Activated T-cell treated with anti-CD3 and anti-CD28 coated beads, Interleukin-2, amount 50 U/mL, for 1 hour (primary cell): ENCODE results near the gene POLRMT.
"Not testable (repeated sequence)": the region's sequence is repeated elsewhere in the genome, so short reads cannot be mapped to it uniquely, and the experiment has no call there.

ENCODE experiments used
- DNase-seq: peaks from one replicate; pipeline ENCODE4 v3.0.0-alpha.2; 2020

The POLRMT gene

DNA sequence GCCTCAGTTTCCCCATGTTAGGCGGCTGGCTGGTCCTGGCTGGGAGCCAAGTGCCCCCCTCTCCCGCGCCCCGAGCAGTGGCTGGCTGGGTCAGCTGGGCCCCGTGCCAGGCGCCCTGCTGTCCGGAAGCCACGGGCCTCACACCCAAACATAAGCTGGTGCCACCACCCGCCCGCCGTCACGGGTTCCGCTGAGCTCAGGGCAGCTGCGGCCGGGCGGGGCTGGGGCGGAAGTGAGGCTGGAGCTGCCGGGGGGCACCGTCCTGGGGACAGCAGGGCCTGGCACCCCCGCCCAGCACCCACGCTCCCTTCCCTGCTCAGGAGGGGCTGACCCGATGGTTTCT lies 24.4 kb downstream of the POLRMT start:
- DNase-seq: no peak

DNA sequence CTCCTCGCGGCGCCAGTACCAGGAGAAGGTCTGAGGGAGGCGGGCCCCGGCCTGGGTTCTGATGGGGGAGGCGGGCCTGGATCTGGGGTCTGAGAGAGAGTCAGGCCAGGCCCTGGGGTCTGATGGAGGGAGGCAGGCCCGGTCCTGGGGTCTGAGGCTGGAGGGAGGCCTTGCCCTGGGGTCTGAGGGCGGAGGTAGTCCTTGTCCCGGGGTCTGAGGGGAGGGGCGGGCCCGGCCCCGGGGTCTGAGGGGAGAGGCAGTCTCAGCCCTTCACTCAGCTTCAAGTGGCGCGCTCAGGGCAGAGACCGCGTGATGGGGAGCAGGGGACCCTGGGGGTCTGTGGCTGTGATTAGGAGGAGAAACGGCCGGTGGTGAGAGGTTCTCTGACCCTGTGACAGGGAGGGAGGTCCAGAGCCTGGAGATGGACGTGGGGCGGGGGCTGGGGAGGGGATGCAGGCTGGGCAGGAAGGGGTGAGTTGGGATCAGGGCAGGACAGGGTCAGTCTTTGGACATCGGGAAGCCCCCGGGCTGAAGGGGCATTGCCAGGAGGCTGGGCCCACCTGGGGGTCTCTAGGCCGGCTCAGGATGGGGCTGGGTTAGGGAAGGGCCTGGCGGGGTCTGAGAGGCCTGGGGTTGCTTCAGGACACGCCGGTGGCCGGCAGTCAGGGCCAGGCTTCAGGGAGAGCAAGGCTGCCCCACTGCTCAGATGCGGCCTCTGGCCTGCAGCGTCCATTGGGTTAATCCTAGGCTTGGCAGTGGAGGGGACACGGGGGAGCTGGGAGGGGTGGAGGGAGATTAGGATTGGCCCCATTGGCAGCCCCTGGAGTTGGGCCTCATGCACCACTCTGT lies 25.0 kb downstream of the POLRMT start:
- DNase-seq: no peak

DNA sequence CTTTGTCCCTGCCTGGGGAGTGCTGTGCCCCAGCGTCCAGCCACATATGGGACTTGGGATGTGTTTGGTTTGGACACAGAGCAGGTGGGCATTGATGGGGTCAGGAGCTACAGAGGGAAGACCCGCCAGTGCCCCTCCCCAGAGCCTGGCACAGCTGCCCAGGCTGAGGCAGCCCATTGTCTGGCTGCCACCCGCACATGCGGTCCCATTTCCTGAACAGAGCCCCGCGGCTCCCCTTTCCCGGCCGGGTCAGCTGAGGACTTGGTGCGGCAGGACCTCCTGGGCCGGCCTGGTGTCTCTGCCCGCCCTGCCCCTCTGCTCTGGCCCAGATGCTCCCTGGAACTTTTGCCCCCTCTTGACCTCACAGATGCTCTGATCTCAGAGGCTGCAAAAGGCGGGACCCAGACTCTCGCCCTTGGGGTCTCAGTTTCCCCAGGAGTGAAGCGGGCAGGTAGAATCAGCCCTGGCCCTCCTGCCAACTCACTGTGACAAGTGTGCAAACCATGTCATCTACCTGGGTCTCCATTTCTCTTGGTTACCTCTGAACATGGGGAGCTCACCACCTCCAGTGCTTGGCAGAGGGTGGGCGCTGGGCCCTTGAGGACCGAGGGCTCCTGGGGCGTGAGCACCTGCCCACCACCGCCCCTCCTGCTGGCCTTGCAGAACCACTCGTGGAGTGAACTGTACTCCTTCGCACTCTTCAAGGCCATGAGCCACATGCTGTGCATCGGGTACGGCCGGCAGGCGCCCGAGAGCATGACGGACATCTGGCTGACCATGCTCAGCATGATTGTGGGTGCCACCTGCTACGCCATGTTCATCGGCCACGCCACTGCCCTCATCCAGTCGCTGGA lies 25.8 kb downstream of the POLRMT start:
- no peak for DNase-seq

DNA sequence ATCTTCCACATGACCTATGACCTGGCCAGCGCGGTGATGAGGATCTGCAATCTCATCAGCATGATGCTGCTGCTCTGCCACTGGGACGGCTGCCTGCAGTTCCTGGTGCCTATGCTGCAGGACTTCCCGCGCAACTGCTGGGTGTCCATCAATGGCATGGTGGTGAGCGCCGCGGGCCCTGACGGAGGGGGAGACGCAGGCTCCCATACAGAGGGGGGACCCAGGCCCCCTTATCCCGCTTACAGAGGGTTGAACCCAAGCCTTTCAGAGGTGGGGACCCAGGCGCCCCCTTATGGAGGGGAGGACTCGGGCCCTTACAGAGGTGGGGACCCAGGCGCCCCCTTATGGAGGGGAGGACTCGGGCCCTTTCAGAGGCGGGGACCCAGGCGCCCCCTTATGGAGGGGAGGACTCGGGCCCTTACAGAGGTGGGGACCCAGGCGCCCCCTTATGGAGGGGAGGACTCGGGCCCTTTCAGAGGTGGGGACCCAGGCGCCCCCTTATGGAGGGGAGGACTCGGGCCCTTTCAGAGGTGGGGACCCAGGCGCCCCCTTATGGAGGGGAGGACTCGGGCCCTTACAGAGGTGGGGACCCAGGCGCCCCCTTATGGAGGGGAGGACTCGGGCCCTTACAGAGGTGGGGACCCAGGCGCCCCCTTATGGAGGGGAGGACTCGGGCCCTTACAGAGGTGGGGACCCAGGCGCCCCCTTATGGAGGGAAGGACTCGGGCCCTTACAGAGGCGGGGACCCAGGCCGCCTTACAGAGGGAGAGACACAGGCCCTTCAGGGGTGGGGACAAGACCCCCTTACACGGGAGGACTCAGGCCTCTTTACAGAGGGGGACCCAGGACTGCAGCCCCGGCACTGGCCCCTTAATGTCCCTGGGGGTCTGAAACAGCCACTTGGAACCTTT lies 28.0 kb downstream of the POLRMT start:
- peak; percentile 31 for DNase-seq

DNA sequence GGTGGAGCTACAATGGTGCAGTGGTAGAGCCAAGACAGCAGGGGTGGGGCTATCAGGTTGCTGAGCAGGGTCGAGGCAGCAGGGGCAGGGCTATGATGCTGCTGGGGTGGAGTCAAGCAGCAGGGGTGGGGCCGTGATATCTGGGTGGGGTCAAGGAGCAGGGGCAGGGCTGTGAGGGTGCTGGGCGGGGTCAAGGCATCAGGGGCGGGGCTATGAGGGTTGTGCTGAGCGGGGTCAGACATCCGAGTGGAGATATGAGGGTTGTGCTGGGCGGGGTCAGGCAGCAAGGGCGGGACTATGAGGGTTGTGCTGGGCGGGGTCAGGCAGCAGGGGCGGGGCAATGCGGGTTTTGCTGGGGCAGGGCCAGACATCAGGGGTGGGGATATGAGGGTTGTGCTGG lies 29.0 kb downstream of the POLRMT start:
- peak; percentile 47 for DNase-seq

DNA sequence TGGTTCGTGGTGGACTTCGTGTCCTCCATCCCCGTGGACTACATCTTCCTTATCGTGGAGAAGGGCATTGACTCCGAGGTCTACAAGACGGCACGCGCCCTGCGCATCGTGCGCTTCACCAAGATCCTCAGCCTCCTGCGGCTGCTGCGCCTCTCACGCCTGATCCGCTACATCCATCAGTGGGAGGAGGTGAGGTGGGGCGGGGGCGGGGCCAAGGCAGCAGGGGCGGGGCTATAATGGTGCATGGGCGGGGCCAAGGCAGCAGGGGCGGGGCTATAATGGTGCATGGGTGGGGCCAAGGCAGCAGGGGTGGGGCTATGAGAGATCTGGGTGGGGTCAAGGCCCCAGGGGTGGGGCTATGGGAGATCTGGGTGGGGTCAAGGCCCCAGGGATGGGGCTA lies 29.6 kb downstream of the POLRMT start:
- DNase-seq: peak; percentile 31

DNA sequence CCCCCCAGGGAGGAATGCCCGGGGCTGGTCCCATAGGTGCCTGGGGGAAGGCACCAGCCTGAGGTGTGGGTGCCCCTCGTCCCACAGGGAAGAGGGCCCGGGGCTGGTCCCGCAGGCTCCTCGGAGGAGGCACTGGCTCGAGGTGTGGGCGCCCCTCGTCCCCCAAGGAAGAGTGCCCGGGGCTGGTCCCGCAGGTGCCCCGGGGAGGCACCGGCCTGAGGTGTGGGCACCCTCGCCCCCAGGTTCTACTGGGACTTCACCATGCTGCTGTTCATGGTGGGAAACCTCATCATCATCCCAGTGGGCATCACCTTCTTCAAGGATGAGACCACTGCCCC lies 30.1 kb downstream of the POLRMT start:
- not testable (repeated sequence) for DNase-seq

DNA sequence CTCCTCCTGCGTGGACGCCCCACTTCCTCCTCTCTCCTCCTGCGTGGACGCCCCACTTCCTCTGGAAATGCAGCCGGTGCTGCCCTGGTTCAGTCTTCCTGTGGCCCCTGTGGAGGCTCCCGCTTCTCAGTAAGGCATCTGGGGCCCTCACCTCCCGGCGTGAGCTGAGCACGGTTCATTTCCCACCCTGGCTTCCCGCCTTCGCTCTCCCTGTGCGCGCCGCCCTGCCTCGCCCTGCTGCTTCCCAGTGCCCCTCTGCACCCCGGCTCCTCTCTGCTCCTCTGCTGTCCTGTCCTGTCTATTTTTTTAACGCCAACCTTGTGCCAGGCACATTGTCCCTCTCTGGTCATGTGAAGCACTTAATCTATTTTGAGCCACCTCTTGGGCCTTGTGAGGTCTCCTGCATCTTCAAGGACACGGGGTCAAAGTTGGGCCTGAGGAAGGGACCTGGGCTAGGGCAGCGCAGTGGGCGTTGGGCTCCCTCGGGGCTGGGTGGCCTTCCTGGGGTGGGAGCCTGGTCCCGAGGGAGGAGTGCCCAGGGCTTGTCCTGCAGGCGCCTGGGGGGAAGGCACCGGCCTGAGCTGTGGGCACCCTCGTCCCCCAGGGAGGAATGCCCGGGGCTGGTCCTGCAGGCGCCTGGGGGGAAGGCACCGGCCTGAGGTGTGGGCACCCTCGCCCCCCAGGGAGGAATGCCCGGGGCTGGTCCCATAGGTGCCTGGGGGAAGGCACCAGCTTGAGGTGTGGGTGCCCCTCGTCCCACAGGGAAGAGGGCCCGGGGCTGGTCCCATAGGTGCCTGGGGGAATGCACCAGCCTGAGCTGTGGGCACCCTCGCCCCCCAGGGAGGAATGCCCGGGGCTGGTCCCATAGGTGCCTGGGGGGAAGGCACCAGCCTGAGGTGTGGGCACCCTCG lies 30.7 kb downstream of the POLRMT start:
- no peak for DNase-seq

DNA sequence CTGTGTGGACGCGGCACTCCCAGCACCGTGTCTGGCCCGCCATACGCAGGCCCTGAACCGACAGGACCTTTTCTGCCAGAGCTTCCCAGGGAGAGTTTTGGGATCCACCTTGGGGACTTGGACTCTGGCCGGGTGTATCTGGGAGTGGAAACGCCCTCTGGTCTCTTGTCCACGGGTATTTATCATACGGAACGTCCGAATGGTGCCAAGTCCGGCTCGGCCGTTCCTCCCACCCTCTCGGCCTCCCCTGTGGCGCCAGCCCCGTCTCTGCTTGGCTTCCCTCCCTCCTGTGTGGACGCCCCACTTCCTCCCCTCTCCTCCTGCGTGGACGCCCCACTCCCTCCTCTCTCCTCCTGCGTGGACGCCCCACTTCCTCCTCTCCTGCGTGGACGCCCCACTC lies 31.5 kb downstream of the POLRMT start:
- DNase-seq: no peak

DNA sequence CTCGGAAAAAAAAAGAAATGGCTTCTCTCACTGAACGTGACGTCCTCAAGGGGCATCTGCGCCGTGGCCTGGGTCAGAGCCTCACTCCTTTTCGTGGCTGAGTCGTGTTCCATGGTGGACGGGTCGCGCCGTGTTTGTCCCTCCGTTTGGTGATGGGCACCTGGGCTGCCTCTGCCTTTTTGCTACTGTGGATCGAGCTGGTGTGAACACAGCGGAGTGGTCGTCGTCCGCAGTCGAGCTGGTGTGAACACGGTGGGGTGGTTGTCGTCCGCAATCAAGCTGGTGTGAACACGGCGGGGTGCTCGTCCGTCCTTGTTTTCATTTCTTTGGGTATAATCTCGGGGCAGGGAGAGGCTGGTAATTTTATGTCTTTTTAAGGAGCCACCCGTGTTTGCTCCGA lies 32.0 kb downstream of the POLRMT start:
- no peak for DNase-seq

DNA sequence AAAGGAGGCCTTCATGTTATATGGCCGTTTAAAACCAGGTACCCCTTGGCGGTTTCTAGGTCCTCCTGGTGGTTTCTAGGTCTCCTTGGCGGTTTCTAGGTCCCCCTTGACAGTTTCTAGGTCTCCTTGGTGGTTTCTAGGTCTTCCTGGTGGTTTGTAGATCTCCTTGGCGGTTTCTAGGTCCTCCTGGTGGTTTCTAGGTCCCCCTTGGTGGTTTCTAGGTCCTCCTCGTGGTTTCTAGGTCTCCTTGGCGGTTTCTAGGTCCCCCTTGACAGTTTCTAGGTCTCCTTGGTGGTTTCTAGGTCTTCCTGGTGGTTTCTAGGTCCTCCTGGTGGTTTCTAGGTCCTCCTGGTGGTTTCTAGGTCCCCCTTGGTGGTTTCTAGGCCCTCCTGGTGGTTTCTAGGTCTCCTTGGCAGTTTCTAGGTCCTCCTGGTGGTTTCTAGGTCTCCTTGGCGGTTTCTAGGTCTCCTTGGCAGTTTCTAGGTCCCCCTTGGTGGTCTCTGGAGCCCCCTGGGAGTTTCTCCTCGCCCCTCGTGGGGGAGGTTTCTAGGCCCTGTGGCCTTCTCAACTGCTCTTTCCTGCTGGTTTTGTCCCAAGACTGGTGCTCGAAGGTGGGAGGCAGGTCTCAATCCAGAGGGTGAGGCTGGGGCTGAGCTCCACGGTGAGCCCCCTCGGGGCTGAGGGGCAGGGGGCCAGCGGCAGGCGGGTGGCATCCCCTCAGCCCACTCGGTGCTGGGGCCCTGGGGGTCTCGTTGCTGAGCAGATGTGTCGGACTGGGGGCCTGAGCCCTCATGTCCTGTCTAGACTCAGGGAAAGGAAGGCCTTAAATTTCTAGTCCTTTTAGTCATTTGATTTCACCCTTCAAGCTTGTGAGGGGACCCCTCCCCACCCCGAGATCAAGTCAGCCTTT lies 35.7 kb downstream of the POLRMT start:
- no peak for DNase-seq

DNA sequence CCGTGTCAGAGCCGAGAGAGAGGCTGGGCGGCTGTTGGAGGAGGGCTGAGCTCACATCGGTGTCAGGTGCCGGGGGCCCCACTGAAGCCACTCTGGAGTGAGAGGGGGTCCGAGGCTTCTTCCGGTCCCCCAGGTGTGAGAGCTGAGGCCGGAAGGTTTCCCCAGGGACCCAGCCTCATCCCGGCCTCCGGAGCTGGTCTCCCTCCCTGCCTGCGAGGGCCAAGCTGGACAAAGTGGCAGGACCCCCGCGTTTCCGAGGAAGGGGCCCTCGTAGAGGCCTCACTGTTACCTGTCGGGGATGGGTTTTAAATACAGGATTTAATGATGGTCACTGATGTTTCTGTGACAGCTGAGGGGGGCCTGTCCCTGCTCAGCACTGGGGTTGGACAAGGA lies 37.1 kb downstream of the POLRMT start:
- no peak for DNase-seq

DNA sequence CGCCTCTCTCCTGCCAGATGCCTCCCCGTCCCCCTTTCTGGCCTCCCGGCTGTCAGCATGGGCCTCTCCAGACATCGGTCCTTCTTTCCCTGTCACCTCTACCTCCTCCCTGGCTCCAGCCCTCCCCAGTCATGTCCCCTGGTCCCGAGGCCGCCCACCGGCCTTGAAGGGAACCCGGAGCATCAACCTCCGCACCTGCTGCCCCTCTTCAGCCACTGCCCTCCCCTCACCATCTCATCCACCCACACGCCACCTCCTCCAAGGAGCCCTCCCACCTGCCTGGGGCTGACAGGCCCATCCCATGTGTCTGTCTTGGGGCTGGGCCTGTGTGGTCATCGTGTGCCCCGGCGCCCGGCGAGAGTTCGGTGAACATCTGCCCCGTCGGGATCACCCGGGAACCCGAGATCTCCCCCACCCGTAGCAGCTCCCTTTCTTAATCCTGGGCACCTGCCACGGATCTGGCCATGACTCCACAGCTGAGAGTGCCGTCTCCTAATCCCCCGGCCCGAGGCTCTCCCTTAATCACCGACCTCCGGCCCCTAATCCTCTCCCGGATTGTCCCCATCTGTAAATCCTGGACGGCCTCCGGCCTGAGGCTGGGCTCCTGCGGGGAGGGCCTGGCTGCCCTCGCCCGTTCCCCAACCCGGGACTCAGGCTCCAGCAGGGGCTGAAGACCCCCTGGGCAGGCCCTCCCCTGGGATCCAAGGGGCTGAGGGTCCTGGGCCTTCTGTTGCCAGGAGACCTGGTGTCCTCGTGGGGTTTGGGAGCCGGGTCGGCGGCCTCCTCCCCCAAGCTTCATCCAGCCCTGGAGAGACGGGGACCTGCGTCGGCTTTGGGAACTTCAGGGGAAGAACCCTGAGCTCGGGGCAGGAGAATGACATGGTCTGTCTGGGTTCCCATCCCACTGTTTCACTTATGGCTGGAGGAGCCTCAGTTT lies 37.7 kb downstream of the POLRMT start:
- no peak for DNase-seq

DNA sequence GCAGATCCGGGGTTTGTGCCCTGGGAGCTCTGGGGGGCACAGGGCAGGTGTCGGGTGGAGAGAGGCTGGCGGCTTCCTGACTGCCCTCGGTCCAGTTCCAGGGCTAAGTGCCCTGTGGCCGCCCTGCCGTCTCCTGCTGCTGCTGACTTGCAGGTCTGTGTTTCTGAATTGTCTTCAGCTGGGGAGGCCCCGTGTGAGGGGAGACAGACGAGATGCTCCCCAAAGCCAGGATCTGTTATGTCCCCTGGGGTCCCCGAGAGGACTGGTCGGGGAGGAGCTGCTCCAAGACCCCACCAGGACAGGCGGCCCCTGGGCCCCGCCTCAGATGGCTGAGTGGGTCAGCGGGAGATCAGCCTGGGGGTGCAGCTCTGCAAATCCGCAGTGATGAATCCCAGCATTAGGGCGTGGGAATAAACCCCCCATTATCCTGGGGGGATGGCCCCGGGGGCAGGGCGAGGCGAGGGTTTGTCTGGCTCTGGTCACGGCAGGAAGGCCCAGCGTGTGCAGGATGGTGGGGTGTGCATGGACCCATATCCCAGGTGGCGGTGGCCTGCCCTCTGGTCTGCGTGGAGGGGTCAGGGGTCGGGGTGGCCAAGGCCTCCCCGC lies 39.0 kb downstream of the POLRMT start:
- DNase-seq: no peak

DNA sequence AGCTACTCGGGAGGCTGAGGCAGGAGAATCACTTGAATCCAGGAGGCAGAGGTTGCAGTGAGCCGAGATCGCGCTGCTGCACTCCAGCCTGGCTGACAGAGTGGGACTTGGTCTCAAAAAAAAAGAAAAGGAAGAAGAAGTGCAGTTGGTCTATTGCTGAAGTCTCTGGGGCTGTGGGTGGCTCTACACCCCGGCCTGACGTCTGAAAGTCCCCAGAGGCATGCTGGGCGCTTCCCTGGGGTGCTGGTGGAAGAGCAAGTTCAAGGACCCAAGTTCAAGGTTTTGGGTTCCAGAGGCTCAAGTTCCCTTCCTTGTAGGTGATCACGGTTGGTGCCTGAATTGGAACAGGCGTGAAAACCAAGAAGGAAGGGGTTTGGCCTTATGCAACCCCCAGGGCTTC lies 39.8 kb downstream of the POLRMT start:
- DNase-seq: no peak

DNA sequence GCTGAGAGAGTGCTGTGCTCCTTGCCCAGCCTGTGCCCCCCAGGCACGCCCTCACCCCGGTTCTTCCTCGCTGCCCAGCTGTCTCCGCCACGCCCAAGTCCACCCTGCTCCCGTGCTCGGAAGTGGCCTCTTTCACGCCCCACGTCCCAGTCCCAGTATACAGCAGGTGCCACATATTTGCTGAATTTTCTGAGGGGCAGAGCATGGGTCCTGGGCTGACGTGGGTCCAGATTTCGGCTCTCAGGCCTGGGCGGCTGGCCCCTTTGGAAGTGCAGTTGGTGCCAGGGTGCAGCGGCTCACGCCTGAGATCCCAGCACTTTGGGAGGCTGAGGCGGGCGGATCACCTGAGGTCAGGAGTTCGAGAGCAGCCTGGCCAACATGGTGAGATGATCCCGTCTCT lies 40.3 kb downstream of the POLRMT start:
- no peak for DNase-seq

DNA sequence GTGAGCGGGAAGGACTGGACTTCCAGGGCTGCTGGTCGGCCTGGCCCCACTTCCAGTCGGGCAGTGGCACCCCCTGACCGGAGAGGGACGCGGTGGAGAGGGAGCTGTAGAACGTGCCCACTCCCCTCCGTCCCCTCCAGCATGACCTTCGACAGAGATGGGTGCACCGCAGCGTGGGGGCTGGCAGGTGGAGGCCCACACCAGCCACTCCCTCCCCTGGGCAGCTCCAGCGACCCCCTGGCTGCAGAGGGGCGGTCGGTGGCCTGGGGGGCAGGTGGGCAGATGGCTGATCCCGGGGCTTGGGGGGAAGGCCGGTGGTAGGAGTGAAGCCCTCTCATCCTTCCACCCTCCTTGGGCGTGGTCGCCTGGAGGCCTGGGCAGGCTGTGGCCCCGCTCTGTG lies 41.2 kb downstream of the POLRMT start:
- no peak for DNase-seq

DNA sequence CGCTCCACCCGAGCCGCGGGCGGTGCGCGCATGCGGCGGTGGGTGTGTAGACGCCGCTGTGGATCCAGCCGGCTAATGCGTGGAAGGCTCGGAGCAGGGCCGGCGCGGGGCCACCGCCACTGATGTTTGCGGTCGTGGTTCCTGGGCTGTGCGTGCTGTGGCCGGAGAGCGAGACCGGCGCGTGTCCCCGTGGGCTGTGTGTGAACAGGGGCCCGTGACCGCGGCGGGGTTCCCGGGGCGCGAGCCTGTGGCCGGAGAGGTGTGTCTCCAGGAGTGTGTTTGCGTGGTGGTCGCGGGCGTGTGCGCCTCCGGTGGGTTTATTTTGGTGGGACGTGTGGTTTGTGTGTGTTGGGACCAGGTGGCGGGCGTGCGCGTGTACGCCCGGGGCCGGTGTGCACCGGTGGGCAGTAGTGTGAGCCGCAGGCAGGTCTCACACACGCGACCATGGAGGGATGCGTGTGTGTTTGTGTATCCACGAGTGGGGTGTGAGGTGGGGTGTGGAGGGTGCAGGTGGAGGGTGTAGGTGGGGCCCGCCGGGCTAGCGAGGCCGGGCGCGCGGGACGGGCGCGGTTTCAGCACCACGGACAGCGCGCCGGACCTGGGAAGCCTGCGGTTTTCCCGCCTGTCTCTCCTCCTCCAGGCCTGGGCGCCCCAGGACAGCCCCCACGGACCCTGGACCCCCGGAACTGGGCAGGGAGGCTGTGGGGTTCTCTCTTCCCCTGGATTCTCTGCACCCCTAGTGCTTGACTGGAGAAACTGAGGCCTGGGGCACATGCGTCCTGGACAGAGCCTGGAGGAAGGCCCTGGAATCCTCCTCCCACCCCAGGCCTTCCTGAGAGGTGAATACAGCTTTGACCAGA lies 42.0 kb downstream of the POLRMT start:
- no peak for DNase-seq

DNA sequence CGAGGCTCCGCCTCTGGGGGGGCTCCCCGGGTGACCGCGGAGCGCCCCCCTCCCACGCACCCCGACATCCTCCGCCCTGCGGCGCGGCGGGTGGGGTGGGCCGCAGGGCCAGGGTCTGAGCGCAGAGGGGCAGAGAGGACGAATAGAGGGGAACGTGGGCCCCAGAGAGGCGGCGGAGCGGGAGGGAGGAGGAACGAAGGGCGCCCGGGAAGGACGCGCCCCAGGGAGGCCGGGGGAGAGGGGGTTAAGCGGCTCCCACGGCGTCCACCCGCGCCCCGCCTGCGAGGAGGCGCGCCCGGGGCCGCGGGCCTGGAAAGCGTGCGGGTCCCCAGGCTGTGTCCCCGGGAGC lies 42.6 kb downstream of the POLRMT start:
- no peak for DNase-seq
